Ishikawa (cell line): ENCODE measurements around the gene MAD1L1.

Experiments used
- CREB1 ChIP-seq: IDR thresholded peaks from 2 replicates; pipeline ENCODE4 v1.6.1; 2012; ENCODE audit warnings: low read depth
- EP300 ChIP-seq: IDR thresholded peaks from 2 replicates; pipeline ENCODE4 v1.6.1; 2012; ENCODE audit warnings: borderline replicate concordance
- FOXM1 ChIP-seq: IDR thresholded peaks from 2 replicates; pipeline ENCODE4 v1.6.1; 2012; ENCODE audit warnings: low read depth, borderline replicate concordance
- NFIC ChIP-seq: IDR thresholded peaks from 2 replicates; pipeline ENCODE4 v1.6.1; 2012
- RAD21 ChIP-seq: IDR thresholded peaks from 2 replicates; pipeline ENCODE4 v1.6.1; 2012; ENCODE audit warnings: low read depth
- REST ChIP-seq: IDR thresholded peaks from 2 replicates; pipeline ENCODE4 v1.6.1; 2012; ENCODE audit warnings: low read depth, mild to moderate bottlenecking
- TAF1 ChIP-seq: IDR thresholded peaks from 2 replicates; pipeline ENCODE4 v1.6.1; 2012; ENCODE audit warnings: low read depth, mild to moderate bottlenecking
- TCF12 ChIP-seq: IDR thresholded peaks from 2 replicates; pipeline ENCODE4 v1.6.1; 2012; ENCODE audit warnings: low read depth
- TEAD4 ChIP-seq: IDR thresholded peaks from 2 replicates; pipeline ENCODE4 v1.6.1; 2012
- YY1 ChIP-seq: IDR thresholded peaks from 2 replicates; pipeline ENCODE4 v1.6.1; 2012; ENCODE audit warnings: low read depth
- TF ChIP-seq, protein P1 (sequence below): IDR thresholded peaks from 2 replicates; pipeline ENCODE4 v1.6.1; 2012

- TF ChIP-seq EP300: no peak
- no peak for TF ChIP-seq YY1
- TF ChIP-seq, protein P1, sequence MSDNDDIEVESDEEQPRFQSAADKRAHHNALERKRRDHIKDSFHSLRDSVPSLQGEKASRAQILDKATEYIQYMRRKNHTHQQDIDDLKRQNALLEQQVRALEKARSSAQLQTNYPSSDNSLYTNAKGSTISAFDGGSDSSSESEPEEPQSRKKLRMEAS: no peak
- TF ChIP-seq TEAD4: no peak
- TF ChIP-seq NFIC: no peak
- TF ChIP-seq RAD21: no peak
- no peak for TF ChIP-seq REST
- no peak for TF ChIP-seq FOXM1
- no peak for TF ChIP-seq CREB1
- no peak for TF ChIP-seq TAF1
- no peak for TF ChIP-seq TCF12
These were observed 185.9 kb downstream of the MAD1L1 start for GRCh38 chr7:2046581-2047565.
